HG02840 (cell line): Measurements from ENCODE around the gene TMEM151A.
"Not testable (repeated sequence)": the region's sequence is repeated elsewhere in the genome, so short reads cannot be mapped to it uniquely, and the experiment has no call there.

ENCODE experiments used
- ATAC-seq: cut with Tn5 transposase; IDR thresholded peaks from one replicate; pipeline ENCODE4 v1.9.1; 2021; ENCODE audit warnings: mild to moderate bottlenecking, moderate library complexity, moderate number of reproducible peaks; ENCODE audit not compliant: unreplicated experiment, low FRiP score

The TMEM151A gene

DNA sequence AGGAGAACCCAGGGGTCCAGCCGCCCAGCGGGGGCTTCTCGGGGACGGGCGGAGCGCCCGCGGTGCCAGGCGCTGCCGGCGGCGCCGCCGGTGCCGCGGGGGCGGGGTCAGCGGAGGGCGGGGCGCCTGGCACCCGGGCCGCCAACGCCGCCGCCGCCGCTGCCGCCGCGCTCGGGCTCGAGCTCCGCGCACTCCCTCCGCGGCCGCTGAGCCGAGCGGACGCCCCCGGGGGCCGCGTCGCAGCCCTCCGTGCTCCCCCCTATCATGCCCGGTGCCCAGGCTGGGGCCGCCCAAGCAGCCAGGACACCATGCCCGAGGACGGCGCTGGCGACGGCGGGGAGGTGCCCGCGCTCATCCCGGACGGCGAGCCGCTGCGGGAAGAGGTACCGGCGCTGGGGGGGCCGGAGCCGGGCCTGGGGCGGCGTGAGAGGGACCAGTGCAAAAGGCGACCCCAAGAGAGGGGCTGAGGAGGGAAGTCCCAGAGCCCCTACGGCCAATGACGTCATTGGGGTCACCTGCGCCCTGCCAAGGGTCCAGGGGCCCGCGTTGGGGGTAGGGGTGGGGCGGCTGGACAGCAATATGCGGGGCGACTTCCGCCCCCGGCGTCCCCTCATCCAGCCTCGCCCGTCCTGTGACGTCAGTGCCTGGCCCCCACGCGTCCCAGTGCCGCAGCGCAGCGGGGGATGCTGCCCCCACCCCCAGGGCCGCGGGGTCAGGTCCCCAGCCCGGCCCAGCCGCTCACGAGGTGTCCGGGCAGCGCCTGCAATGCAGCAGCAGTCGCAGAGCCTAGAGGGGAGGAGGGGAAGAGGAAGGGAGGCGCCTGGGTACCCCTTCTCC lies at the start of gene TMEM151A:
Gene TMEM151A (plus strand): TSS at position 189 of the 837 bp plus-strand sequence. CDS start 120 bp downstream, at position 309.
- ATAC-seq, result no peak

DNA sequence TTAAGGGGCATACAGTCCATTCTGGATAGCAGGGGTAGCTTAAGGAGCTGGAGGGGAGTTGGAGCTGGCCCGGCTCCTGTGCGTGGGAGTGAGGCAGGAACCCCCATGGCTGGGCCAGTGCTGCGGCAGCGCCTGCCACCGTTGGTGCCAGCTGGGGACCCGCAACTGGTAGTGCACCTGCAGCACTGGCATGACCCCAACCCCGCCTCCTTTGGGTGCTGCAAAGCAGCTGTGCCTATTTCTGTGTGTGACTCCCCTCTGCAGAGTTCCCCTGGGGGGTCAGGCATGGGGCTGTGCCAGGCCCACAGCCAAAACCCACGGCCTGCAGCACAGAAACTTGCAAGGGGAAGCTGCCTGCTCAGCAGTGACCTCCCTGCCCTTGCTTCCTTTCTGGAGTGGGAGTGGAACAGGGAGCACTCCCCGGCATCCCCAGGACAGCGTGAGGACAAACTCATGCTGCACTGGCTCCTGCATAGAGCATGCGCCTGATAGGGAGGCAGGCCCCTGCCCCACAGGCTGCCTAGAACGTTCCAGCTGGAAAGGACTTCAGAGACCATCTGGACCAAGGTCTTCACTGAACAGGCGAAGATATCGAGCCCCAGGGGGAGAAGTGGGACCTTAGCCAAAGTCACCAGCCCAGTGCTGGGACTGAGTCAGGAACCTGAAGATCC lies 49.5 kb upstream of the TMEM151A start:
- no peak for ATAC-seq

DNA sequence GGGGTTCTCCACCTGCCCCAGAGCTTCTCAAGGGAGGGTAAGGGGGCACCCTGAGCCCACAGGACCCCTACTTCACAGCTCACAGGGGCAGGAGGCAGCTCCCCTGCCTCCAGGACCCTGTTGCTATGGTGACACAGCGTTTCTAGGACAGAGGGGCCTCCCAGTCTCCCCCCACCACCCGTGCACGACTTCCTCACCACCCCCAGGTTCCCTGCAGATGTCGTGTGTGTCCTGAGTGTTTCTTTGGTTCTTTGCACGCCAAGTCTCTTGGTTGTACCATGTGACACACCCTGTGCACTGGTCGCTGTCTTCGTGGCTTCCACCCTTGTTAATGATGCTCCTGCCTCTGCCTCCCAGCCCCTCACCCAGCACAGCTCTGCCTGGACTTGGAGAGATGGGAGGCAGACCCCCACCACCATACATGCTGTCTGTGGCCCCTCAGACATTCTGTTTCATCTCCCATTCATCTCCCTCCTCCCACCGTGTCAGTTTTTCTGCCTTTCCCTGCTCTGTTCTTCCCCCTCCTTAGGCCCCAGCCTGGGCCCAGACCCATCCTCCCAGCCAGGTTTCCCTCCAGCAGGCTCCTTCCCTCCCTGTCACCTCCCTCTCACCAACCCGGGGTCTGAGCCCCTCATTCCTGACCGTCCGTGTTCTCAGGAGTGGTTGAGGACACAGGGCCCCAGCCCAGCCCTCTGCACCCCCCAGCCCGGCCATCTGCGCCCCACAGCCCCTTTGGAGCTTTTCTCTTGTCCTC lies 47.7 kb upstream of the TMEM151A start:
- ATAC-seq, result no peak

DNA sequence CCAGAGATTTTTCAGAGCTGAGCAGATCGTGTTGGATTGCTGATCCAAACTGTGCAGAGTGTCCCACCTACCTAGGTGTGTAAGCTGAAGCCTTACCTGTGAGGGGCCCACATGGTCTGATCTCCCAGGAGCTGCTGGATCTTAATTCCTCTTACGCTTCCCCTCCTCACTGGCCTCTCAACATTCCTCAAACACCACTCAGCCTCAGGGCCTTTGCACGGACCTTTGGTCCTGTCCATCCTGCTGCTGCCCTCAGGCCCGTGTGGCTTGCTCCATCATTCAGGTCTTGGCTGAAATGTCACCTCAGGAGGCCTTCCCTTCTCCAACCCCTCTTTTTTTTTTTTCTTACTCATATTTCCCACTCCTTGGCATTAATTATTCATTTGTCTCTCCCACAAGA lies 44.4 kb upstream of the TMEM151A start:
- ATAC-seq, result no peak

DNA sequence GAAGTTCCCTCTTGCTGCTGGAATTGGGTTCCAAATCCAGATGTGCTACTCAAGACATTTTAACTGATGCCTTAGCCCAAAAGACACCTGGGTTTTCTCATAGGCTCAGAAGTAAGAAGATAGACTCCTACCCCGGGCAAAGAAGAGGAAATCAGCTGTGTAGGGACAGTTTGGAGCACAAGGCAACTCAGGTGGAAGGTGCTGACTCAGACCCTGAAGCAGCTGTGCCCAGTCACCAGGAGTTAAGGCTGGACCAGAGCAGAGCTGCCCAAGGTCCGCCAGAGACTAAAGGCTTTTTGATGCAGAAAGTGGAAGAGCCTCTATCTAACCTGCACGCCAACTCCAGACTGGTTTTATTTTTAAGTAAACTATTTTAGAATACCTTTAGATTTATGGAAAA lies 43.9 kb upstream of the TMEM151A start:
- ATAC-seq, result no peak

DNA sequence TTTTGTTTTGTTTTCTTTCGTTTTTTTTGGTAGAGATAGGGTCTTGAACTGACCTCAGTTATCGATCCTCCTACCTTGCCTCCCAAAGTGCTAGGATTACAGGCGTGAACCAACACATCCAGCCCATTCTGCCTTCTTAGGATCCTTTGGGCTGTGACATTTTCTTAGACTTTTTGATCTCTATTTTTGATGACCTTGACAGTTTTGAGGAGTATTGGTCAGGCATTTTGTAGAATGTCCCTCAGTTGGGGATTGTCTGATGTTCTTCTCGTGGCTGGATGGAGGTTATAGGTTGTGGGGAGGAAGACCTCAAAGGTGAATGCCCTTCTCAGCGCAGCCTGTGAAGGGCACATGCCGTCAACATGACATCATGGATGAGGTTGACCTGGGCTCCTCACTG lies 42.8 kb upstream of the TMEM151A start:
- no peak for ATAC-seq

DNA sequence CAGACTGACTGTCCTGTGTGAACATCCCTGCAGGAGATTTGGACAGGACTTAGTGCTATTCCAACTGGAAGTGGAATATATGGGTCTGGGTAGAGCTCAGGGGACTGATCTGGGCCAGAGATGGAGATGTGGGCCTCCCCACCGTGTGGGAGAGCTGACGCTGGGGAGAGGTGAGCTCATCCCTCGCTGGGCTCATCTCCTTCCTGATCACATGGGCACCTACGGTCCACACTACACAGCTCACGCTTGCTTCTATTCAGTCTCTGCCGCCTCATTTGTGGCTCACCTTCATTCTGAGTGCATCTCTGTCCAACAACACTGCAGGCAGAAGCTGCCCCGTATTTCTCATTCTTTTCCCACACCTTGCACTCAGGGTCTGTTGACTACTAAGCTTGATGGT lies 39.9 kb upstream of the TMEM151A start:
- no peak for ATAC-seq

DNA sequence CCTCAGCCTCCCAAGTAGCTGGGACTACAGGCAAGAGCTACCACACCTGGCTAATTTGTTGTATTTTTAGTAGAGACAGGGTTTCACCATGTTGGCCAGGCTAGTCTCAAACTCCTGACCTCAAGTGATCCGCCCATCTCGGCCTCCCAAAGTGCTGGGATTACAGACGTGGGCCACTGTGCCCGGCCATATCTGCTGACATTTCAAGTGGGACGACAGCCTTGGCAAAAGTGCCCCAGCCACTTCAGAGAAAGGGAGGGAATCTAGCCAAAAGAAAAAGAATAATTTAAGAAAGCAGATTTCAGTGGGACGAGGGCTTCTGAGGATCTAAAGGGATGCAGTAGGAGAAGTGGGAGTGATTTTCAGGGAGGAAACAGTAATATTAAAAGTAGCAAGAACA lies 38.6 kb upstream of the TMEM151A start:
- ATAC-seq, result not testable (repeated sequence)

DNA sequence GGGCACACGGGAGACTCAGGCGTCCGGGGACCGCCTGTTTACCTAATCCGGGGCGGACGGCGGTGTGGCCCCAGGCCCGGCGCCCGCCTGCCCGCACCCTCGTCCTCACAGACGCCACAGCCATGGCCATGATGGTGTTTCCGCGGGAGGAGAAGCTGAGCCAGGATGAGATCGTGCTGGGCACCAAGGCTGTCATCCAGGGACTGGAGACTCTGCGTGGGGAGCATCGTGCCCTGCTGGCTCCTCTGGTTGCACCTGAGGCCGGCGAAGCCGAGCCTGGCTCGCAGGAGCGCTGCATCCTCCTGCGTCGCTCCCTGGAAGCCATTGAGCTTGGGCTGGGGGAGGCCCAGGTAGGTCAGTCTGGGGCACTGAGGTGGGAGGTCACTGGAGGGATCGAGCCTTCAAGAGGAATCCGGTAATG lies 33.2 kb upstream of the TMEM151A start:
- ATAC-seq, result no peak

DNA sequence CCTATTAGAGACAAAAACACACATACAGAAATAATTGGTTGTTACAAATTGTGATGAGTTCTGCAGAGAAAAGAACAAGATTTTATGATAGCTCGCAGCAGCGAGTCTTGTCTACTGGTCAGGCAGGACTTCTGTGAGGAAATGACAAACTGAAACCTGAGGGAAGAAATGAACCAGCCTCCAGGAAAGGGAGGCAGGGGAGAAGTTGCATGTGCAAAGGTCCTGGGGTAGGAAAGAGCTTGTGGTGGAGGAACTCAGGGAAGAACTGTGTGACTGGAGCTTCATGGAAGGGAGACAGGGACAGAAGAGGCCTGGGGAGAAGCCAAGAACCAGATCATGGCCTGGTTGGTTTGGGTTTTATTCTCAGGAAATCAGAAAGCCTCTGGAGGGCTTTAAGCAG lies 32.5 kb upstream of the TMEM151A start:
- no peak for ATAC-seq

DNA sequence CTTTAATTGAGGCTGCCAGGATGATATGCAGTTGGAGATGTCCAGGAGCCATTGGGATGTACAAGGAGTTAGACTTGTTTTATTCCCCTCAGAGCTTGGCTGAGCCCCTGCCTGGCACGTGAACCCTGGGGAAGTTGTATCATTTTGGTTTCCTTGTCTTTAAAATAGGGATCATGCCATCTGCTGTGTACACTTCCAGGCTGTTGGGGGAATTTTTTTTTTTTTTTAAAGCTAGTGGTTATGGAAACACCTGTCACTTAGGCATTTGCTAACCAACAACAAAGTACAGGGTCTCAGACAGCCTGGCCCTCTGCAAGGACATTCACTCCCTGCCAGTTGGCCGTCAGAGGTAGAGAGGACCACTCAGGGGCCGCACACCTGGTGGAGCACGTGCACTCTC lies 31.7 kb upstream of the TMEM151A start:
- ATAC-seq, result no peak

DNA sequence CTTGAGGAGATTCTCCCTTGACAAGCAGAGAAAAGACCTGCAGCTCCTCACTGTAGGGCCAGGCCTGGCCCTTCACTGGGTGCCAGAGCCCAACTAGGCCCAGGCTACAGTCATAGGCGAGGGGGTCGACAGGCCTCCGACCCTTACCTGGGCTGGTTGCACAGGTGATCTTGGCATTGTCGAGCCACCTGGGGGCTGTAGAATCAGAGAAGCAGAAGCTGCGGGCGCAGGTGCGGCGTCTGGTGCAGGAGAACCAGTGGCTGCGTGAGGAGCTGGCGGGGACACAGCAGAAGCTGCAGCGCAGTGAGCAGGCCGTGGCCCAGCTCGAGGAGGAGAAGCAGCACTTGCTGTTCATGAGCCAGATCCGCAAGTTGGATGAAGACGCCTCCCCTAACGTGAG lies 30.1 kb upstream of the TMEM151A start:
- ATAC-seq, result no peak

DNA sequence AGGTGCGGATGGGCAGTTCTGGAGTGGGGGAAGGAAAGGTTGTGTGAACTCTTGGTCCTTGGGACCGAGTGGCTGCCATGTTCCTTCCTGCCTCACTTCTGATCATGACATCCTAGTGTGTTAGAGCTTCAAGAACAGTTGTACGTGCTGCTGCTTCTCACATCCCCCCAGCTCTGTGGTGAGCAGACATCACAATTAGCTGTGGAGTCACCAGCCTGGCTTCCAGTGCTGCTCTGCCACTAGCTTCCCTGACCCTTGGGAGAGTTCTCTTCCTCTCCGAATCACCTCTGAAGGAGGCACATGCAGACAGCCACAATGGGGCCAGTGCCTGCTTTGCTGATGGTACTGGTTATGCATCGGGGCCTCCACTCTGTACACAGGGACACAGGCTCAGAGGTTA lies 29.5 kb upstream of the TMEM151A start:
- no peak for ATAC-seq

DNA sequence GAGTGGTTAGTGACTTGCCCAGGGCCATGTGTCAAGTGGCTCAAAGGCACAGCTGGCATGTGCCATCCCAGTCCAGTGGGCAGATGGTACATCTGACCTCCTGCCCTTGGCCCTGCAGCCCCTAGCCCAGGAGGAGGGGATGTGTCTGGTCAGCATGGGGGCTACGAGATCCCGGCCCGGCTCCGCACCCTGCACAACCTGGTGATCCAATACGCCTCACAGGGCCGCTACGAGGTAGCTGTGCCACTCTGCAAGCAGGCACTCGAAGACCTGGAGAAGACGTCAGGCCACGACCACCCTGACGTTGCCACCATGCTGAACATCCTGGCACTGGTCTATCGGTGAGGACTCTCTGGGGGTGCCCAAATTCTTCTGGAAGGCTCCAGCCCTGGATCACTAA lies 29.0 kb upstream of the TMEM151A start:
- ATAC-seq, result no peak

DNA sequence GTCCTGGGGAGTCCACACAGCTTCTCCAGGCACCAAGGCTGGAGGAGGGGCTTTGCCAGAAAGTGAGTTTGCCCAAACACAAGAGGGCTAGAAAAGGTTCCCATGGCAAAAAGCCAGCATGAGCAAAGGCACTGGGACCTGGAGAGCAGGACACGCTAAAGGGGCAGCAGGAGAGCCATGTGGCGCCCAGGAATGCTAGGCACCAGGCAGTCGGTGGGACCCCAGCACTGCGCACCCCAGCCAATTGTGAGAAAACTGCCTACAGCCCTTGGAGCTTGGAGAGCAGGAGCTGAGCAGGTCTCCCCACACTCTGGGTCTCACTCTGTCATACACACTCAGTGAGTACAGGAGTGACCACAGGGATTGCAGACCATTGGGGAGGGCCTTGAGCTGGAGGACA lies 28.5 kb upstream of the TMEM151A start:
- no peak for ATAC-seq

DNA sequence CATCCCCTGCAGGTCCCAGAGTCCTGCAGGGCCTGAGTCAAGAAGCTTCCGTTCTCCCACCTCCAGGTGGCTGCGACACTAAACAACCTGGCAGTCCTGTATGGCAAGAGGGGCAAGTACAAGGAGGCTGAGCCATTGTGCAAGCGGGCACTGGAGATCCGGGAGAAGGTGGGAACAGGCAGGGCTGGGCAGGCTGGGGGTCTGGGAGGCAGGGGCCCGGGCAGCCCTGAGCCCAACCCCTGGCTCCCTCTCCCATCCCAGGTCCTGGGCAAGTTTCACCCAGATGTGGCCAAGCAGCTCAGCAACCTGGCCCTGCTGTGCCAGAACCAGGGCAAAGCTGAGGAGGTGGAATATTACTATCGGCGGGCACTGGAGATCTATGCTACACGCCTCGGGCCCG lies 27.9 kb upstream of the TMEM151A start:
- no peak for ATAC-seq

DNA sequence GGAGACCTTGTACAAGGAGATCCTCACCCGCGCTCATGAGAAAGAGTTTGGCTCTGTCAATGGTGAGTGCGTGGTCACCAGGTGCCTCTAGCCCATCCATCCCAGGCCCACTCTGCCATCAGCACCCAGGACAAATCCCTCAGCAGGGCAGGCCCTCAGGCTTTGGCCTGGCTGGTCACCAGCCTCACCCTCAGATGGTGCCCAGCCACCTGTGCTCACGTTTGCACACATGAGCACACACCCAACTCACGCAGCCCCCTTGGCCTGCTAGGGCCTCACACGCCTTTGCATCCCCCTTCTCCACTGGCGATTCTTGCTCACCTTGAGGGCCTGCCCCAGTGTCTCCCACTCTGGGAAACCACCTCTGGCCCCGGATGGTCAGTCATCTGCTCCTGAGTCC lies 27.3 kb upstream of the TMEM151A start:
- no peak for ATAC-seq

DNA sequence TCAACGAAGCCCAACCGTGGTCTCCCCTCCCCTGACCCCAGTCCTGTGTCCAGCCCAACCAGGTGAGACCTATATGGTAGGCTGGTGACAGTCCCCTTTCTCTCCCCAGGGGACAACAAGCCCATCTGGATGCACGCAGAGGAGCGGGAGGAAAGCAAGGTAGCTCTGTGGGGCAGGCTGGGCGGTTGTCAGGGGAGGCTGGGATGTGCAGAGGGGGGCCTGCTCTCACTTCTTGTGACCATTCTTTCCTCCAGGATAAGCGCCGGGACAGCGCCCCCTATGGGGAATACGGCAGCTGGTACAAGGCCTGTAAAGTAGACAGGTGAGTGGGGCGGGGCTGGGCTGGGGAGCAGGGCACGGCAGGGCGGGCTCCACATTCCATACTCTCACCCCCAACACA lies 26.8 kb upstream of the TMEM151A start:
- ATAC-seq, result no peak

DNA sequence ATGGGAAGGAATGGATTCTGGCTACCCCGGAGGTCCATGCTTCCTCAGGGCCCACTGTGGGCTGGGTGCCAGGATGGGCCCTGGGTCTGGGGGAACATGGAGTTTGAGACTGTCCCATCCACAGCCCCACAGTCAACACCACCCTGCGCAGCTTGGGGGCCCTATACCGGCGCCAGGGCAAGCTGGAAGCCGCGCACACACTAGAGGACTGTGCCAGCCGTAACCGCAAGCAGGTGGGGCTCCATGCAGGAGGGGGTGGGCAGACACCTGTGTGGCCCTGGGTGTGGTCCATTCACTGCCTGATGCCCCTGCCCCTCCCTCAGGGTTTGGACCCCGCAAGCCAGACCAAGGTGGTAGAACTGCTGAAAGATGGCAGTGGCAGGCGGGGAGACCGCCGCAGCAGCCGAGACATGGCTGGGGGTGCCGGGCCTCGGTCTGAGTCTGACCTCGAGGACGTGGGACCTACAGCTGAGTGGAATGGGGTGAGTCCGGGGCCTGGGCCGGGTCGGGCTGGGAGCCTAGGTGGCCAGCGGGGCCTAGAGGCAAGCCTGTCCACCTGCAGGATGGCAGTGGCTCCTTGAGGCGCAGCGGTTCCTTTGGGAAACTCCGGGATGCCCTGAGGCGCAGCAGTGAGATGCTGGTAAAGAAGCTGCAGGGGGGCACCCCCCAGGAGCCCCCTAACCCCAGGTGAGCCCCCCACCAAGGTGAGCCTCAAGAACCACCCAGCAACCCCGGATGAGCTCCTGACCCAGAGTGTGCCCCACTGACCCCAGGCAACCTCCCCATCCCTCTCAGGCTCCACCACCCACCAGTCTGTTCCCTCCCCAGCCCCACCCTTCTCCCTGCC lies 25.9 kb upstream of the TMEM151A start:
- ATAC-seq, result no peak

DNA sequence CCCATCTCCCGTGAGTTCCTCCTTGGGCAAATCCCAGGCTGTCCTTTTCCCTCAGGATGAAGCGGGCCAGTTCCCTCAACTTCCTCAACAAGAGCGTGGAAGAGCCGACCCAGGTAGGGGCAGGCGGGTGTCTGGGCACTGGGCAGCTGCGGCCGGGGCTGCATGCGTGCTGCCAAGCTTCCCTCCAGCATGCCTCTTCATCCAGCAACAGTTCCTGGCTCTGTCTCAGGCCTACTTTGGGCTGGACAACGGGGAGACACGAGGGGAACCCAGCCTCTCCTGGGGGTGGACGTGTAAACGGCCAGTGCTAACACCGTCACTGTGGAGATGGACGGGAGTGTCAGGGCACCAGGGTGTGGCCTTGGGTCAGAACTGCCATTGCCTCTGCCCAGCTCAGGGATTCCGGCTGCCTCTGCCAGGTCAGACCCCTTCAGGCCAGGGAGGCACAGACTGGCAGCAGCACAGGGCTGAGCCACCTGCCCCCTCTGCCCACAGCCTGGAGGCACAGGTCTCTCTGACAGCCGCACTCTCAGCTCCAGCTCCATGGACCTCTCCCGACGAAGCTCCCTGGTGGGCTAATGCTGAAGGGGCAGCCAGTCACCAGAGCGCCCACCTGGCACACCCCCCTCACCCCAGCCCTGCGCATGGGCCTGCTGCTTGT lies 25.2 kb upstream of the TMEM151A start:
- ATAC-seq, result no peak
